Suprapubic skin (tissue), 4 donors: ENCODE data around the gene SHOC1. TPM values are rescaled to one million over a fixed set of nuclear protein-coding genes. Genes with fewer than 3 reads are reported as not detected.

Experiments used
- DNase-seq, 2 donors: peaks; one replicate each; pipeline ENCODE4 v3.0.0-alpha.2; 2019; ENCODE audit warnings: low spot score in 2 of 2
- H3K27ac ChIP-seq: fragments of 200-600 bp; sonication (generic); one replicate; pipeline ENCODE4 v1.5.1; 2019
- H3K27me3 ChIP-seq: fragments of 200-600 bp; sonication (generic); one replicate; pipeline ENCODE4 v1.5.1; 2019
- H3K36me3 ChIP-seq: fragments of 200-600 bp; sonication (generic); one replicate; pipeline ENCODE4 v1.5.1; 2019
- H3K4me1 ChIP-seq: fragments of 200-600 bp; sonication (generic); one replicate; pipeline ENCODE4 v1.5.1; 2019
- H3K4me3 ChIP-seq: fragments of 200-600 bp; sonication (generic); one replicate; pipeline ENCODE4 v1.5.1; 2019; ENCODE audit warnings: mild to moderate bottlenecking
- H3K9me3 ChIP-seq: fragments of 200-600 bp; sonication (generic); one replicate; pipeline ENCODE4 v1.5.1; 2019
- CTCF ChIP-seq, 2 donors: fragments of 200-600 bp in 1 of 2; fragments of 450-650 bp in 1 of 2; sonication (generic) in 1 of 2; IDR thresholded peaks; one replicate each; pipeline ENCODE4 v1.5.1; 2016 to 2019; ENCODE audit warnings: antibody characterized with exemption in 2 of 2, mild to moderate bottlenecking in 1 of 2, moderate library complexity in 1 of 2
- EP300 ChIP-seq: sonication (generic); formaldehyde crosslinking; IDR thresholded peaks from one replicate; pipeline ENCODE4 v1.6.1; 2017; ENCODE audit warnings: antibody characterized with exemption
- POLR2A ChIP-seq, 2 donors: fragments of 450-650 bp; IDR thresholded peaks; one replicate each; pipeline ENCODE4 v1.6.1; 2017; ENCODE audit warnings: antibody characterized with exemption in 2 of 2, mild to moderate bottlenecking in 2 of 2, moderate library complexity in 2 of 2
- POLR2AphosphoS5 ChIP-seq, 3 donors: sonication (generic); formaldehyde crosslinking; IDR thresholded peaks; one replicate each; pipeline ENCODE4 v1.6.1; 2017; ENCODE audit warnings: antibody characterized with exemption in 3 of 3
- WGBS: methylation state at CpG from one replicate; pipeline ENCODE4 v1.1.5; 2018; 5-methylcytosine and 5-hydroxymethylcytosine counted together
- total RNA-seq, 4 donors: library from RNA; depleted of rRNA; stranded (reverse); fragments of >200 nt; gene quantifications; one replicate each; pipeline ENCODE4 v1.1.0, GENCODE V29; 2016

Gene SHOC1
- total RNA-seq, 4 donors from 2014 or later, result 0.56 to 1.2 (median 0.98) TPM

DNA sequence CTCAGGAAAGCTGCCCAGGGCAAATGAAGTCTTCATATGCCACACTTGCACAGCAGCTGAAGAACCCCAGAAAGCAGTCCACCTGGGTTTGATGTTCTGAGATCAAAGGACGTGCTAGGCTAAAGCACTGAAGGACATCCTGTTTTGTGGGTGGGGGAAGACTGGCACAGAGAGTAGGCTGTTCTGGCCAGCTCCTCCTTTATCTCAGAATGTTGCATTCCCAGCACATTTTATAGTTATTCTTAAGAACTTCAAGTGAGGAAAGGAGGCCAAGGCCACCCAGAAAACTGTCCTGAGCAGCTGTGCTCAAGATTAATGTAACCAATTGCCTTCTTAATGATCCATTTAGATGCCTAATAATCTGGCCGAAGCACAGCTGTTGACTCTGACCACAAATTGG lies 10.9 kb downstream of the SHOC1 start:
- Histone ChIP-seq H3K27ac (no peak overlapping the region), H3K4me3 (no peak overlapping the region), H3K9me3 (no peaks in the 10 kb centered on the region), H3K4me1 (no peaks in the 10 kb centered on the region), H3K36me3 (no peaks in the 10 kb centered on the region), H3K27me3 (no peaks in the 10 kb centered on the region)
- 77% methylated on average over 2 of the region's 2 CpGs for WGBS
- no peak for DNase-seq
- TF ChIP-seq CTCF (IDR thresholded peaks at IDR 0.05) (no peak), EP300 (no peak), POLR2AphosphoS5 (IDR thresholded peaks at IDR 0.05) (no peak), POLR2A (IDR thresholded peaks at IDR 0.05) (no peak)

GRCh38 chr9:111783424-111783823 lies 11.3 kb downstream of the SHOC1 start:
- no peaks in the 10 kb centered on the region for H3K36me3 ChIP-seq
- TF ChIP-seq EP300 (no peak), POLR2AphosphoS5 (IDR thresholded peaks at IDR 0.05) (no peak), POLR2A (IDR thresholded peaks at IDR 0.05) (no peak), CTCF (IDR thresholded peaks at IDR 0.05) (no peak)
- no peaks in the 10 kb centered on the region for H3K27me3 ChIP-seq
- 69% methylated on average over 2 of the region's 2 CpGs for WGBS
- no peak for DNase-seq
- H3K4me1 ChIP-seq, result no peaks in the 10 kb centered on the region
- no peak overlapping the region for H3K27ac ChIP-seq
- H3K9me3 ChIP-seq, result no peaks in the 10 kb centered on the region
- no peak overlapping the region for H3K4me3 ChIP-seq

- Histone ChIP-seq H3K4me1 (no peaks in the 10 kb centered on the region), H3K36me3 (no peaks in the 10 kb centered on the region), H3K27me3 (no peaks in the 10 kb centered on the region), H3K9me3 (peaks cover 5% of the 10 kb centered on the region), H3K27ac (no peak overlapping the region), H3K4me3 (no peak overlapping the region)
- DNase-seq, result no peak
- TF ChIP-seq POLR2AphosphoS5 (IDR thresholded peaks at IDR 0.05) (no peak), CTCF (IDR thresholded peaks at IDR 0.05) (no peak), POLR2A (IDR thresholded peaks at IDR 0.05) (no peak), EP300 (no peak)
Measured at GRCh38 chr9:111766066-111766465, 28.7 kb downstream of the SHOC1 start.

- no peak overlapping the region for H3K27ac ChIP-seq
- TF ChIP-seq POLR2A (IDR thresholded peaks at IDR 0.05), result no peak
- TF ChIP-seq CTCF (IDR thresholded peaks at IDR 0.05), result no peak
- no peak for TF ChIP-seq EP300
- no peak for TF ChIP-seq POLR2AphosphoS5 (IDR thresholded peaks at IDR 0.05)
- H3K4me1 ChIP-seq, result no peaks in the 10 kb centered on the region
- 0% methylated on average over 2 of the region's 2 CpGs for WGBS
- no peaks in the 10 kb centered on the region for H3K27me3 ChIP-seq
- H3K36me3 ChIP-seq, result no peaks in the 10 kb centered on the region
- peaks cover 5% of the 10 kb centered on the region for H3K9me3 ChIP-seq
- DNase-seq, result no peak
- H3K4me3 ChIP-seq, result no peak overlapping the region
Measured at GRCh38 chr9:111762556-111762955, 32.2 kb downstream of the SHOC1 start.

DNA sequence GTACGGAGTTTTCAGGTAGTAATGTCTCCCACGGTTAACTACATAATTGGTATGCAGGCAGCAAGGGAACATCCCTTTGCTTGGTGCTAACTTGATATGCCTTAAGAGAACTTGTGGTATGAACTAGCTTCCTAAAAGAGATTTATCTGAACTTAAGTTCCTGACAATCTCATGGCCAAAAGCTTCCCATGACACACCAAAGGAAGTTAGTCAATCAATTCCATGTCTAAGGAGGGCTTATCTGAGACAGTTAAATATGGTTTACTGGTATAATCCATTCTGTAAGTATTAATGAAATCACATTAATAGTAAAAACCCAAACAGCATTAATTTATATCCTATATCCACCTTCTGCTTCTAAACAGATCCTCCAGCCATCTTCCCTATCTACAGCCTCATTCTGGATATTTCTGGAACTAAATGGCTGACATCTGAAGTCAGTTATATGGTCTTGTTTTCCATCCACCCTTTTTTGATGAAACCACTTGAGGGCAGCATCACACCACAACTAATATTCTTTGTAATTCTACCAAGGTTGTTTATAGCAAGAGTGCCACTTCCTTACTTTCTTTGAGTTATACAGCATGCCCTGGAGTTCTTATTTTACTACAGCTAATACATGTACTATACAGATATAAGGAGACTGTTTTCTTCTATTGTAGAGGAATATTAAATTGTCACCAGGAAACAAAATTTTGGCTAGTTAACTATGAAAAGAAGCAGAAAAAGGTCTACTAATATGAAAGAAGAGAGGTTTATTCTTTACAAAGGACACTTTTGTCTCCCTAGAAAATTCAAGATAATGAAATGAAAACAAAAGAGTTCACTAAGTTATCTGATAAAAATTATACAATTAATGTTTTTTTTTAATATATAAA lies 34.7 kb downstream of the SHOC1 start:
- H3K36me3 ChIP-seq, result no peaks in the 10 kb centered on the region
- no peaks in the 10 kb centered on the region for H3K9me3 ChIP-seq
- H3K27me3 ChIP-seq, result no peaks in the 10 kb centered on the region
- no peak for DNase-seq
- no peak overlapping the region for H3K4me3 ChIP-seq
- no peaks in the 10 kb centered on the region for H3K4me1 ChIP-seq
- TF ChIP-seq POLR2A (IDR thresholded peaks at IDR 0.05), result no peak
- TF ChIP-seq CTCF (IDR thresholded peaks at IDR 0.05), result peak; percentile 61 to 64
- no peak overlapping the region for H3K27ac ChIP-seq
- WGBS, result 64% methylated on average over 2 of the region's 2 CpGs
